SK-N-SH treated with all-trans-retinoic acid at 6 μM for 48 hours (cell line): ENCODE data around the gene SLCO3A1.

Experiments
- ATAC-seq: fragments of 200-7000 bp; cut with Tn5 transposase; 3 replicates; pipeline ENCODE4 v1.9.1; 2020; ENCODE audit warnings: mild to moderate bottlenecking, moderate library complexity
- ARNTL ChIP-seq: fragments of 450-650 bp; formaldehyde crosslinking; IDR thresholded peaks from 2 replicates; pipeline ENCODE4 v1.5.0; 2020; ENCODE audit warnings: low read depth, mild to moderate bottlenecking, moderate library complexity, borderline replicate concordance
- CSDC2 ChIP-seq: fragments of 250-450 bp; sonication (Bioruptor Pico); IDR thresholded peaks from 2 replicates; pipeline ENCODE4 v1.5.0; 2020; ENCODE audit warnings: mild to moderate bottlenecking, moderate library complexity
- GLIS3 ChIP-seq: fragments of 250-450 bp; sonication (Bioruptor Pico); IDR thresholded peaks from 2 replicates; pipeline ENCODE4 v1.5.0; 2020; ENCODE audit warnings: mild to moderate bottlenecking, moderate library complexity
- ISL1 ChIP-seq: fragments of 250-450 bp; sonication (Bioruptor Pico); IDR thresholded peaks from 2 replicates; pipeline ENCODE4 v2.1.2; 2022; ENCODE audit warnings: mild to moderate bottlenecking, moderate library complexity
- OSR1 ChIP-seq: fragments of 250-450 bp; sonication (Bioruptor Pico); IDR thresholded peaks from 2 replicates; pipeline ENCODE4 v1.8.0; 2022; ENCODE audit warnings: moderate library complexity, mild to moderate bottlenecking, inconsistent platforms
- PATZ1 ChIP-seq: fragments of 250-450 bp; sonication (Bioruptor Pico); IDR thresholded peaks from 2 replicates; pipeline ENCODE4 v1.8.0; 2020; ENCODE audit warnings: mild to moderate bottlenecking, moderate library complexity, borderline replicate concordance
- POU6F1 ChIP-seq: fragments of 250-450 bp; sonication (Bioruptor Pico); IDR thresholded peaks from 2 replicates; pipeline ENCODE4 v1.8.0; 2021; ENCODE audit warnings: low read depth, mild to moderate bottlenecking, moderate library complexity, borderline replicate concordance
- PPARA ChIP-seq: fragments of 250-450 bp; sonication (Bioruptor Pico); IDR thresholded peaks from 2 replicates; pipeline ENCODE4 v1.5.0; 2020; ENCODE audit warnings: mild to moderate bottlenecking, borderline replicate concordance
- RARB ChIP-seq: fragments of 250-450 bp; sonication (Bioruptor Pico); IDR thresholded peaks from 2 replicates; pipeline ENCODE4 v1.8.0; 2021; ENCODE audit warnings: mild to moderate bottlenecking, moderate library complexity
- SNAI2 ChIP-seq: fragments of 250-450 bp; sonication (Bioruptor Pico); IDR thresholded peaks from 2 replicates; pipeline ENCODE4 v1.5.0; 2020; ENCODE audit warnings: mild to moderate bottlenecking, moderate library complexity
- TCF4 ChIP-seq: fragments of 250-450 bp; sonication (Bioruptor Pico); IDR thresholded peaks from 2 replicates; pipeline ENCODE4 v1.8.0; 2021; ENCODE audit warnings: mild to moderate bottlenecking, moderate library complexity, borderline replicate concordance
- TSHZ2 ChIP-seq: fragments of 250-450 bp; sonication (Bioruptor Pico); IDR thresholded peaks from 2 replicates; pipeline ENCODE4 v1.5.0; 2020; ENCODE audit warnings: mild to moderate bottlenecking, moderate library complexity
- ZC3H10 ChIP-seq: fragments of 250-450 bp; sonication (Bioruptor Pico); IDR thresholded peaks from 2 replicates; pipeline ENCODE4 v1.5.1; 2021; ENCODE audit warnings: mild to moderate bottlenecking, moderate library complexity
- ZFP3 ChIP-seq: fragments of 250-450 bp; sonication (Bioruptor Pico); IDR thresholded peaks from 2 replicates; pipeline ENCODE4 v1.5.0; 2020; ENCODE audit warnings: mild to moderate bottlenecking, moderate library complexity
- ZFP30 ChIP-seq: fragments of 450-650 bp; formaldehyde crosslinking; IDR thresholded peaks from 2 replicates; pipeline ENCODE4 v1.5.0; 2022; ENCODE audit warnings: mild to moderate bottlenecking, moderate library complexity
- ZNF70 ChIP-seq: fragments of 450-650 bp; formaldehyde crosslinking; IDR thresholded peaks from 2 replicates; pipeline ENCODE4 v1.5.0; 2020; ENCODE audit warnings: mild to moderate bottlenecking, moderate library complexity
- ZNF8 ChIP-seq: fragments of 450-650 bp; formaldehyde crosslinking; IDR thresholded peaks from 2 replicates; pipeline ENCODE4 v1.5.0; 2020; ENCODE audit warnings: mild to moderate bottlenecking, moderate library complexity
- TF ChIP-seq, protein P1 (sequence below): fragments of 250-450 bp; sonication (Bioruptor Pico); IDR thresholded peaks from 2 replicates; pipeline ENCODE4 v1.5.1; 2021; ENCODE audit warnings: mild to moderate bottlenecking, moderate library complexity
- TF ChIP-seq, protein P2 (sequence below): fragments of 250-450 bp; sonication (Bioruptor Pico); IDR thresholded peaks from 2 replicates; pipeline ENCODE4 v1.5.1; 2020; ENCODE audit warnings: low read depth, mild to moderate bottlenecking, moderate library complexity

SLCO3A1 gene

DNA sequence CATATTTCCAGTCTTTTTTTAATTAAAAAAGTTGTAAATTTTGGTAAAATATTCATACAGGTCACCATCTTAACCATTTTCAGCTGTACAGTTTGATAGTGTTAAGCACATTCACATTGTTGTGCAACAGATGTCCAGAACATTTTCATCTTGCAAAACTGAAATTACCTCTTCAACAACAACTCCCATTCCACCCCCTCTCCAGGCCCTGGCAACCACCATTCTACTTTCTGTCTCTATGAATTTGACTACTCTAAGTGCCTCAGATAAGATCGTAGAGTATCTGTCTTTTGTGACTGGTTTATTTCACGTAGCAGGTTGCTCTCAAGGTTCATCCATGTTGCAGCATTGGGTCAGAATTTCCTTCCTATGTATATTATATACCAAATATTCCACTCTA is 76.0 kb downstream of the SLCO3A1 start (continued):
- TF ChIP-seq, protein P1, sequence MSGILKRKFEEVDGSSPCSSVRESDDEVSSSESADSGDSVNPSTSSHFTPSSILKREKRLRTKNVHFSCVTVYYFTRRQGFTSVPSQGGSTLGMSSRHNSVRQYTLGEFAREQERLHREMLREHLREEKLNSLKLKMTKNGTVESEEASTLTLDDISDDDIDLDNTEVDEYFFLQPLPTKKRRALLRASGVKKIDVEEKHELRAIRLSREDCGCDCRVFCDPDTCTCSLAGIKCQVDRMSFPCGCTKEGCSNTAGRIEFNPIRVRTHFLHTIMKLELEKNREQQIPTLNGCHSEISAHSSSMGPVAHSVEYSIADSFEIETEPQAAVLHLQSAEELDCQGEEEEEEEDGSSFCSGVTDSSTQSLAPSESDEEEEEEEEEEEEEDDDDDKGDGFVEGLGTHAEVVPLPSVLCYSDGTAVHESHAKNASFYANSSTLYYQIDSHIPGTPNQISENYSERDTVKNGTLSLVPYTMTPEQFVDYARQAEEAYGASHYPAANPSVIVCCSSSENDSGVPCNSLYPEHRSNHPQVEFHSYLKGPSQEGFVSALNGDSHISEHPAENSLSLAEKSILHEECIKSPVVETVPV (CRISPR knock-in tag): no peak
- no peak for TF ChIP-seq PPARA
- TF ChIP-seq, all 23 proteins: peak for 2

GRCh38 chr15:91930092-91930491 is 76.6 kb downstream of the SLCO3A1 start:
- TF ChIP-seq CSDC2 (no peak), ZC3H10 (CRISPR knock-in tag) (no peak), ZNF70 (CRISPR knock-in tag) (no peak), ZFP3 (CRISPR knock-in tag) (no peak), TCF4 (CRISPR knock-in tag) (no peak), POU6F1 (no peak), ISL1 (no peak), TSHZ2 (CRISPR knock-in tag) (no peak), PATZ1 (CRISPR knock-in tag) (no peak), ZFP30 (no peak), OSR1 (CRISPR knock-in tag) (no peak)
- TF ChIP-seq, protein P2, sequence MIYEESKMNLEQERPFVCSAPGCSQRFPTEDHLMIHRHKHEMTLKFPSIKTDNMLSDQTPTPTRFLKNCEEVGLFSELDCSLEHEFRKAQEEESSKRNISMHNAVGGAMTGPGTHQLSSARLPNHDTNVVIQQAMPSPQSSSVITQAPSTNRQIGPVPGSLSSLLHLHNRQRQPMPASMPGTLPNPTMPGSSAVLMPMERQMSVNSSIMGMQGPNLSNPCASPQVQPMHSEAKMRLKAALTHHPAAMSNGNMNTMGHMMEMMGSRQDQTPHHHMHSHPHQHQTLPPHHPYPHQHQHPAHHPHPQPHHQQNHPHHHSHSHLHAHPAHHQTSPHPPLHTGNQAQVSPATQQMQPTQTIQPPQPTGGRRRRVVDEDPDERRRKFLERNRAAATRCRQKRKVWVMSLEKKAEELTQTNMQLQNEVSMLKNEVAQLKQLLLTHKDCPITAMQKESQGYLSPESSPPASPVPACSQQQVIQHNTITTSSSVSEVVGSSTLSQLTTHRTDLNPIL (CRISPR knock-in tag): no peak
- no peak for ATAC-seq

DNA sequence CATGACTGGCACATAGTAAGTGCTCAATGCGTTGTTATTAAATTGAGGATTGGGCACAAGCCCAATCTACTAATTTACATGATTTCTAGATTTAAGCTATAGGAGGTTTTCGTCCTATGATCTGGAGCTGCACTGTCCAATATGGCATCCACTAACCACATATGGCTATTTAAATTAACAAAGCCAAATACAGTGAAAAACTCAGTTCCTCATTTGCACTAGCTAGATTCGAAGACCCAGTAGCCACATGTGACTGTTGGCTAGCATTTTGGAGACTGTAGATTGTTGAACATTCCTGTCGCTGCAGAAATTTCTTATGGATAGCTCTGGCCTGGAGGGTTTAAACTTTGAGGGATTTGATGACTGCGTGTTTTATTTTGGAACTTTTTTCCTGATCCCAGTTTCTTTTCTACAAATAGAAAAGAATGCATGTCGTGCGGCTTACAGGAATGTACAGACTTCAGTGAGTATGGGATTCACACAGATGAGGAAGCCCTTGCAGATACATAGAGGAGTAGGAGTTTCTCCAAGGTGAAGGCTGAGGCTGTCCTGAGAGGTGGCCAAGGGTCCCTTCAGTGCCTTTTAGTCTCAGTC is 82.8 kb downstream of the SLCO3A1 start:
- no peak for TF ChIP-seq SNAI2 (CRISPR knock-in tag)
- TF ChIP-seq TSHZ2 (CRISPR knock-in tag): no peak
- TF ChIP-seq PATZ1 (CRISPR knock-in tag): no peak
- no peak for TF ChIP-seq ISL1
- no peak for TF ChIP-seq PPARA
- no peak for TF ChIP-seq ZNF8
- TF ChIP-seq ZNF70 (CRISPR knock-in tag): no peak
- no peak for TF ChIP-seq RARB
- TF ChIP-seq ARNTL: no peak
- TF ChIP-seq, protein P2 (CRISPR knock-in tag): no peak
- TF ChIP-seq ZFP30: no peak
- TF ChIP-seq GLIS3 (CRISPR knock-in tag): no peak
- no peak for TF ChIP-seq CSDC2
- no peak for ATAC-seq
